G401 (cell line): ENCODE results near the gene BMPER. TPM values are rescaled to one million over a fixed set of nuclear protein-coding genes. Genes with fewer than 3 reads are reported as not detected.

Source experiments
- DNase-seq: peaks from one replicate; pipeline ENCODE4 v3.0.0-alpha.2; 2015; ENCODE audit warnings: low spot score
- in situ Hi-C: cut with HindIII; loops from 2 replicates; pipeline ENCODE4 v1.10.0; 2016; ENCODE audit warnings: low sequenced_read_pairs, mixed read lengths
- total RNA-seq: library from RNA; depleted of rRNA; stranded (reverse); fragments of >200 nt; shearing (Covaris generic); gene quantifications from 2 replicates; pipeline ENCODE4 v1.2.3, GENCODE V29; 2014

Gene BMPER
- total RNA-seq, 1 experiment from 2014 or later: not detected

DNA sequence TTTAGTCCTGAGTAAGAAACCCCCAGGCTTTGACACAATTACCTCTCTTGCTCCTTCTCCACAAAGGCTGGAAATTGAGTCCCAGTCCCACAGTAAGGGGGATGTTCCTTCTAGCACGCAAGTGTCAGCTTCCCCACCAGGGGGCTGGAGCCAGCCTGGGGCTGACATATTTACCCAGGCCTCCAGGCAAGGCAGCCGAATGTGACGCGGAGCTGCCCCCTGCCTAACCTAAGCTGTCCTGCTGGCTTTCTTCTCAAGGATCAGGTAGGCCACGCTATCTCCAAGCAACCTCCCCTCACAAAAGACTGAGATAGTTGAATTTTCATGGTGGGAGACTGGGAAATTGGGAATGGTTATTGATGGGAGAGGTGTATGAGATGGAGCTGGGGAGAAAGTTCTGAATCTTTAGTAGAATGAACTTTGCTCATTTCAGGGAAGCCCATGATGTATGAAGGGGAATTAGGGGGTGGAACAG is 19.2 kb upstream of the BMPER start:
- no peak for DNase-seq

DNA sequence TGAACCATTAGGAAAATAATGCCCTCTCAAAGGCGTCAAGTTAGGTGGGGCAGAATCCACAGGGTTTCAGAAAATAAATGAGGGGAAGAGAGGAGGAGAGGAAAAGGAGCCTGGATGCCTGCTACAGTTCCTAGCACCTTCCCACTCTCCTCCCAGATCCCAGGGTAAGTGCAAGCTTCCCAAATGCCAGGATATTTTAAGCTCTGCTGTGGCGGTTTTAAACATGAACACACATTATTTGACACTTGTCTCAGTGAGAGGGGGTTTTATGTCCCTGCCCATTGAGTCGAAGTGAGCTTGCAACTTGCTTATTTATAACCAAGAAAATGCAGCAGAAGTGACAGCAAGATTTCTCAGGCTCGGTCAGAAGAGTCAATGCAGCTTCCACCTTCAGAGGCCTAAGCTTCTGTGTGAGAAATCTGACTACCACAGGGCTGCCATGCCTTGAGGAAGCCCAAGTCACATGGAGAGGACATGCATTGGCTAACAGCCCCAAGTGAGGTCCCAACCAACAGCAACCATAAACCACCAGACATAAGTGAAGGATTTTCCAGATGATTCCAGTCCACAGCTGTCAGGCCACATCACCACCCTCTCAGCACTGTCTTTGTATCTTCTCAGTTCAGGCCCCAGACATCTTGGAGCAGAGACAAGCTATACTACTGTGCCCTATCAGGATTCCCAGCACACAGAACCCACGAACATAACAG is 17.9 kb upstream of the BMPER start:
- in situ Hi-C loops: no loop called here

More for the DNA sequence above, 19.2 kb upstream of the BMPER start:
- in situ Hi-C loops: no loop called here

DNA sequence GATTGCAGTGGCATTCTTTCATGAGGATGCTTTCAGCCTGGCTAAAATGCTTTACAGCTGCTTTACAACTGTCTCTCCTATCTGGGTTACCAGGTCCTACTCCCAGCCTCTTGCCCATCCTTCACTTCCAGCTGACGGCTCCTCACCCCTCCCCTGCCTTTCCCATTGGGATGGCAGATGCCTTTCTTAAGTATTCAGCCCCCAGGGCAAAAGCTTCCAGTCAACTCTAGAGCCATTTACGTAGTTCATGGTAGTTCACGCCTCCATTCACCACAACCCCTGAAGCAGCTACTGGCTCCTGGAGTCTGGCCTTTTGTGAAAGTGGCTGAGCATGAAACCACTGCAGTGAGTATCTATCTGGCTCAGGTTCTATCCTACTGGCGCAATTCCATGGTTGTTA is 17.2 kb upstream of the BMPER start:
- no peak for DNase-seq
- in situ Hi-C loops: no loop called here

More for the DNA sequence above, 17.9 kb upstream of the BMPER start:
- DNase-seq: no peak

DNA sequence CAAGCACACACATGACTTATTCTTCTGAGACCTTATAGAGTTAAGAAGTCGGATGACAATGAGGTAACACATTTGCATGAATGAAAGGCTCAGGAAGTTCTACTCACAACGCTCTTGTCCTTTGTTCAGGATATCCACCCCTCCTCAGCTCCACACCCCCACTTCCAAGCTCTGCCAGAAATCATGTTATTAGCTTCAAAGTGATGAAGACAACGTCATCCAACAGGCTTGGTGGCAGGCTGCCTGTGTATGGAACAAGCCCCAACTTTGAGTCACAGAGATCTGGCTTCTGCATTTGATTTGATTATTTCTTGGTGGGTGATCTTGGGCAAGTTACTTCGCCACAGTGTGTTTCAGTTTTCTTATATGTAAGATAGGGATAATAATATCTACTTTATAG is 12.4 kb upstream of the BMPER start:
- no peak for DNase-seq
- in situ Hi-C loops: no loop called here

DNA sequence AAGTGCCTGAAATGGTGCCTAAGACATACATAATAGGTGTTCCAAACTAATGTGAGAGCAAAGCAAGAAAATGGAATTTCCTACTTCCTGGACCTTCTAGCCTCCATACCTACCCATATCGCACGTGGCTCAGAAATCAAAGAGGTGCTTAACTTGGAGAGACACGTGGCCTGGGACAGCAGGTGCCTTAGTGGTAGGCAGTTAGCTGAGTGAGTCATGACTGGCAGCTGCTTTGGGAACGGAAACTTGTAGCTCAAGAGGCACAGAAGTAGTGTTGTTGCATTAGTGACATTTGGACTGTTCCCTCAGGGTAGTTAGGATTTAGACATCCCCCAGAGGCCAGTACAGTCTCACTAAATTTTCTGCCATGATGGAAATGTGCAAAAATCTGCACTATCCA is 12.0 kb upstream of the BMPER start:
- in situ Hi-C loops: no loop called here
- DNase-seq: no peak

DNA sequence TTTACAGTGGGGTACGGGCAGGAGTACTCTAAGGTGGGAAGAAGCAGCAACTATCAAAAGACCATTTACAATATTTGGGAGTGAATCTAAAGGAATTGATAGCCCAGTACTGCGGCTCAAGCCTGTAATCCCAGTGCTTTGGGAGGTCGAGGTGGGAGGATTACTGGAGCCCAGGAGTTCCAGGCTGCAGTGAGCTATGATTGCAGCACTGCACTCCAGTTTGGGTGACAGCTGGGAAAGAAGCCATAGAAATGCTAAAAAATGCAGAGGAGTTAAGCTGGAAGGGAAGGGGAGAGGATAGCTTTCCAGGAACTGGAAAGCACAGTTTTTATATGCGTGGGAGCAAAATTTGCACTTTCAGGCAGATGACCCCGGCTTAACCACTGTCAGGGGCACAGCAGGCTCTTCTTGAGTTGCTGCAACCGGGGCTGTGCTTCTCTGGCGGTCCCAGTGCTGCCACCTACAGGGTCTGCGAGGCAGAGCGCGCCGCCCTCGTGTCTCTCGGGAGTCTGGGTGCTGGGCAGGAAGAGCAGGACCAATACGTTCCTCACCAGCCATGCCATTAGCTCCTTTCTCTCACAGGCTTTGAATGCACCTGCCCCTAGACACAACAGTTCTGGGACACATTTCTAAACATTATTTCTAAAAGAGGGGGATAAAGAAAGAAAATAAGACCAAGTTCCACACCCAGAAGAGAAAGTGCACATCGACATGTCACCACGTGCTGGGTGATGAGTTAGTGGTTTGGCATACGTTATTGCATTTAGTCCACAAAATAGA is 10.1 kb upstream of the BMPER start:
- DNase-seq: peak; percentile 82
- in situ Hi-C loops: no loop called here

DNA sequence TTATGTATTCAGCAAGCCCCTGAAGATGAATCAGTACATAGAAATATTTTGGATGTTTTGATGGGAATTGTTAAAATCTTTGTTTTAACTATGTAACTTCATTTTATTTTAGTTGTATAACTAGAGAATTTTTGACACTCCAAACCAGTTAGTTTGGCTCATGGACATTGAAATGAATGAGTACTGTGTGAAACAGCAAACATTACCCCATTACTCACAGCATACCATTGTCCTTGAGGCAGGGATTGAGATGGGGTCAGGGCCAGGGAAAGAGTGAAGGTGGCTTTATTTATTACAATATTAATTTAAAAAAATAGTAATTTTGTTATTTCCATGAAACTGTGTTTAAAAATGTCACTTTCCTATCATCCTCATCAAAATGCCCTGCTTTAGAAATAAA is 4.8 kb upstream of the BMPER start:
- DNase-seq: no peak
- in situ Hi-C loops: no loop called here

DNA sequence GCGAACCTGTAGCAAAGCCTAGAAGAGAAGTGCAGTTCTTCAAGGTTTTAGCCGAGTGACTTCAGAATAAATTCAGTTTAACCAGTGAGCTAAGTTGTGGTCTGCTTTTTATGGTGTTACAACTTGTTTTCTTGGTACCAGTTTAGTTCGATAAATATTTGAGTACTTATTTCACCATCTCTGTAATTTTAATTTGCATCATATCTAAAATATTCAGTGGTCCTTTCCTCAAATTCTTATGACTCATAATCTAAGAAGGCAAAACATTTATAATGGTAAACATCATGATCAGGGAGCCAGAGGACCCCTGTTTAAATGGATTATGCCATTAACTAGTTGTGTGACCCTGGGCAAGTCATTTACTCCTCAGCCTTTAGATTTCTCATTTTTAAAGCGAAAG is 4.1 kb upstream of the BMPER start:
- in situ Hi-C loops: no loop called here
- DNase-seq: no peak

DNA sequence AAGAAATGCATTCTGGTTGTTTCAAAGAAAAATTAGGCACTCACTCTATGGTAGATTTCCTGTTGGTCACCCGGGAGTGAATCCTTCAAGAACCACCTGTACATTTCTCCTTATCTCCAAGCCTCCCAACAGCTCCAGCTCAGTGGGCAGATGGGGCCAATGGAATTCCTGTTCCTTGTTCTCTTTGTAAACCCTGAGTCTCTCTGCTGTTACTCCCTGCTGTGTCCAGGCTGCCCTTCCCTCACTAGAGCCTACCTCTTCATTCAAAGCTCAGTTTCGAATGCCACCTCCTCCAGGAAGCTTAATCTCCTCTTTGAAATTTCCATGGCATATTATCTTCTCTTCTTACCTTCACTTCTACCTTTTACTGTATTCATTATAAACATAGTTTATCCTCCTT is 3.5 kb upstream of the BMPER start:
- no peak for DNase-seq
- in situ Hi-C loops: no loop called here

DNA sequence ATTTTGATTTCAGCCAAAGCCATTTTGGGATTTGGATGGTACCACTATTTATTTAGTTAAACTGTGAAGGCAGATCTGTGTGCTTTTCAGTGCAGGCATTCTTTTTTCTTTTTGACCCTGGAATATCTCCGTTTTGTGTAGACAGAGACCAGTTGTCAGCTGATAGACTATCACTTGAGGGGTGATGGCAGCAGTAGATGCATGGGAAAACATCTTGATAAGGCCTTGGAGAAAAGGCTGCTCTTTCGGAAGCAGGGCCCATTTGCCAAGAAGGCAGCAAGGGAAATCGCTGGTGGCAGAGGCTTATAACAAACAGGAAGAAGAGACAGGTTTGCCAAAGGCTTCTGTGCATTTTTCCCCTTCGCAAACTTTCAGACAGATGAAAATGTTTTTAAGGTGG is 2.6 kb upstream of the BMPER start:
- in situ Hi-C loops: no loop called here

DNA sequence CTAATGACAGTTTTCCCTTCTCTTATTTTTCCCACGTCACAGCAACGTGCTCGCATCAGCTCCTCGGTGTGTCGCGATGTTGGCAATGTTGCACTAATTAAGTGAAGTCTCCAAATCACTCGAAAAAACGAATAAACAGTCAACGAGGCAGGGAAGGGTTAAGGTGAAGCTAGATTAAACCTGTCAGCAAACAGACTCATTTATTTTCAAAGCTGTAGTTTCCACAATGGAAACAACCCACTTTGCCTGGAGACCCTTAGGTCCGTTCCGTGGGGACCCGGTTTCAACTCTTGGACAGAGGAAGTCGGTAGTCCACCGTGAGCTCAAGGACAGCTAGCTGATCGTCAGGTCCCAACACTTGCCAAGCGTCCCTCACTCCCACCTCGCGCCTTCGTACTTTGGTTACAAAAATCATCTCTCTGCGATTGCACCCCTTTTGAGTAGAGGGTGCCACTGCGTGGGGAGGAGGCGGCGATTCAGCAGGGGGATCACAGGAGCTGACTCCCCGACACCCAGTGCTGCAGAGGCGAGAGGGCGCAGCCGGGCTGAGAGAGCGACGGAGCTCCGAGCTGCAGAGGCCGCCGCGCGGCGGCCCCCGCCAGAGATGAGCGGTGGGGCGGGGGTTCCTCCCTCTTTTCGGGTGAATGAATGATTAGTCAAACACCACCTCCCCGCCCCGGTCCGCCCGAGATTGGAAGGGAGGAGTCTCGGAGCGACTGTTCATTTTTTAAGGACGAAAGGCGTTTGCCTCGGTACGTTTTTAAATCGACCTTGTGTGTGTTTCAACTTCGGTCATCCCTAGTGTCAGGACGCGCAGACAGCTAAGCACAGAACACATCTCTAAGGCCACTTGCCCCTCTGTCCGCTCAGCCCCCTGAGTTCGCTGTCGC is 1.3 kb upstream of the BMPER start:
- peak; percentile 78 for DNase-seq
- in situ Hi-C loops: no loop called here

More for the DNA sequence above, 2.6 kb upstream of the BMPER start:
- peak; percentile 48 for DNase-seq

DNA sequence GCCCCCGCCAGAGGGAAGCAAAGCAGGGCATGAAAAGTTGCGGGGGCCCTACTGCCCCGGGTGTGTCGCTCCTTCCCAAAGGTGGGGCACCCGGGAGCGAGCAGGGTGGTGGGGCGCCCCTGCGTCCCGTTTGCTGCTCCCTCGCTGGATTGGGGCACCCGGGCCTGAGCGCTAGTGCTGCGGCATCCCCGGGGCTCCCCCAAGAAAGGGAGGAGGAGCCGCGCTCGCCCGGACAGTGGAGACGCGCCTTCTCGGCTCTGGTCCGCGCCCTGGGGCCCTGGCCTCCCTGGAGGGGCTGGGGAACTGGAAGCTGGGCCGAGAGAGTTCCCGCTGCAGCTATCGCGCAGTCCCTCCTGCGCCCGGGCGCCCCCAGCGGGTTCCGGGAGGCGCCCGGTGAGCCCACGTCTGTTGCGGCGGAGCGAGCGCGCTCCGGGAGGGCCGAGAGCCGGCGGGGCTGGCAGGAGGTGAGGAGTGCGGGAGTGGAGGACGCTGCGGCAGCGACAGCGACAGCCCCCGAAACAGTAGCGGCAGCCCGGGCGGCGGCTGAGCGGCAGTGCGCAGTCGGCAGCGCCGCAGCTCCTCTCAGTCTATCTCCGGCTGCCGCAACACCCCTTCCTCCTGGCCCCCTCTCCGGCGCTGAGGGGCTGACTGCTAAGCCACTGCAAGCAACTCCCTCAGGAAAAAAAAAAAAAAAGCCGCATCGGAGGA is 504 bp upstream of the BMPER start:
- in situ Hi-C loops: no loop called here
- peak; percentile 54 for DNase-seq

DNA sequence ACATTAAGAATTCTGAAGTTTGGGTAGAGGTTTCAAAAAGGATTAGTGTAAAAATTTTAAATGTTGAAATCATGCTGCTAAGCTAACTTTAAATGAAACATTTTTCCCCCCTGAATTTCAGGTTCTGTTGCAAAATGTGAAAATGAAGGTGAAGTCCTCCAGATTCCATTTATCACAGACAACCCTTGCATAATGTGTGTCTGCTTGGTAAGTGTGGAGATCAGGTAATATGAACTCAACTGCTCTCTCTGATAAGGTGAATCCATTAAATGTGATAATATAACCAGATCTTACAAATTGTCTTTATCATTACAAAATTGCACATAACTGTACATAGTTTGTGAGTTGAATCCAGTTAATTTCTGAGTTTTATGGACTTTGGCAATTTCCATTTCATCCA is 1.4 kb downstream of the BMPER start:
- in situ Hi-C loops: no loop called here
- DNase-seq: peak; percentile 57

DNA sequence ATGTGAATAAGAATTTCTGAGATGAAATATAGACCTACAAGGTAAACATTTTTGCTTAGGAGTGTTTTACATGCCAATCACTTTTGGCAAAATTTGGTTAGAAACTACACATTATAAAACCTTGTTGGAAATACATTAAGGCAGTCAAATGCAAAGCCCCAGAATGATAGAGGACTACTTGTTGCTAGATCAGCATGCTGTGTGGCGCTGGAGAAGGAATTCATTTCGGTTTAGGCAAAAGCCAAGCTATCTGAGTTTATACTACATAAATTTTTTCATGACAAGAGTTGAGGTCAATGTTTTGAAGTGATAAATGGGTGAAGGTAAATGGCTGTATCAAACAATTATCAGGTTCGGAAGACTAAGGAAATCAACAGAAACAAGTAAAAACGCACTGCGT is 2.3 kb downstream of the BMPER start:
- DNase-seq: peak; percentile 65
- in situ Hi-C loops: no loop called here

DNA sequence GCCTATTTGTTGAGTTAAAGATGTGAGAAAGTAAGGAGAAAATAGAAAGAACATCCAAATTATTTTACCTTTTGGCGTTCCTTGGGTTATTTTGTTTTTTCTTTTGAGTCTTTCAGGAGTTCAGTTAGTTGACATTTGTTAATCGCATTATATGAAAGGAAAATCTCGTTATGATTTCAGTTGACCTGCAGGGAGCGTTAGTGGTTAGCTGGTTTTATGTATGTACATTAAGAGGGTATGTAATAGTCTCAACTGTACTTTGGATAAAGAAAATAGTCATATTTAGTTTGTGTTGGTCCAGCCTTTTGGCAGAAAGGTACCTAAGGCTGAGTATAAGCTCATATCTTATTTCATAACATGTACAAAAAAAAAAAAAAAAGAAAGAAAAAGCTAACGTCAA is 4.0 kb downstream of the BMPER start:
- peak; percentile 57 for DNase-seq
- in situ Hi-C loops: no loop called here

DNA sequence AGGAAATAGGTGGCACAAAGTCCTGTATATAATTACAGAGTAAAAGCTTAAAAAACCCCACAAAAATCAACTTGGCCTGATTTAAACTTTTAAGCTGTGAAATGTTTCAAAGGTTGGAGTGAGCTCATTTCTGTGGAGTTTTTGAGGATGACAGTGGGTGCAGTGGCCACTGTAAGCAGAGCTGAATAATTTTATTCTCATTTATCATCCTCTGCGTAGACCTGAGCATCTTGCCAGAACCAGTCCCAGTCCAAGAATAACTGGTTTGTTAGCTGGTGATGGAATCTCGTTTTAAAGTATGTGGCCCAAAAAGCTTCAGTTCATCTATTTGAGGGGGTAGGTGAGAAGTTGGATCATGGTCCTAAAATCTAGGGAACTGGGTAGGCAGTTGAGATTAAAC is 4.4 kb downstream of the BMPER start:
- DNase-seq: no peak
- in situ Hi-C loops: no loop called here

DNA sequence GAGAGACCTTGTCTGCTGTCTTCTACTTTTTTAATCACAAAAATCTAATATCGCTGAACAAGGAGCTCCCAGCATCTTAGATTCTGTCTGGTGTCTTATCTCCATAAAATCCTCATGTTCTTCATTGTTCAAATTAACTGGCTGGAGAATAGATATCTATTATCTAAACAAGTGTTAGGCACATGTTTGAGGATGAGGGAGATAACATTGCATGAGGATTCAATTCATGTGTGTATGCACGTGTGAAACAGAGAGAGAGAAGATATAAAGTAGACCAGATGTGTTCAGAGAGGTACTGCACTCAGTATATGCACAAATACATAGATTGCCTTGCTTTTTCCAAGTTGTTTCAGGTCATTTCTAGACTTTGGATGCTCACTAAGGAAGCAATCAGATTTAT is 5.4 kb downstream of the BMPER start:
- in situ Hi-C loops: no loop called here

DNA sequence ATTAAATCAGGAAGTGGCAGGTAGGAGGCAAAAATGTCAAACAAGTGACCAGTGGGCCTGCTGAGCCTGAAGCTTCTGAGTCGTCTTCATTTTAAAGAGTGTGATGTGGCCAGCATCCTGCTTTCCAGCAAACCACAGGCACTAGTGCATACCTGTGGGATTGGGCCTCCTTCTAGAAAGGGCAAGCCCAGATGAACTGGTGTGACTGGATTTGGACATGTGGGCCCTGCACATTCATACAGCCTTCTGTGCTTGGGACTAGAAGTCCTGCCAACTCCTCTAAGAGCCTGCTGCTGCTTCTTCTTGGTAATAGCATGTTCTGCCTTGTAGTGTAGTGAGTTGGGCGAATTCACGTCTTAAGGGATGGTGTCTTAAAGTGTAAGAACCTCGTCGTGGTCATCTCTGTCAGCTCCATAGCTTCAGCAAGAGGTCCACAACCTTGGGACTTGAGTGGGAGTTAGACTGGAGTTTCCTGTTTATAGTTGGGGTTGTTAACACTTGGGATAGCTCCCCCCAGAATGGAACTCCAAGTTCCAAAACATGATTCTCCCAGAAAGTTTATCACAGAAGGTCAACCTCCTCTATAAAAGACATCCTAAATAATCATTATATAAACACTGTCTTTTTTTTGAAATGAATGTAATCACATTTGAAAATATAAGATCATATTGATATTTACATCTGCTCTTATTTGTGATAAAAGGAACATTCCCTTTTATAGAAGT is 11.2 kb downstream of the BMPER start:
- peak; percentile 61 for DNase-seq
- in situ Hi-C loops: no loop called here

More for the DNA sequence above, 5.4 kb downstream of the BMPER start:
- DNase-seq: no peak
